Measurements from ENCODE around the gene NPNT. TPM values are rescaled to one million over a fixed set of nuclear protein-coding genes. Genes with fewer than 3 reads are reported as not detected.

Gene NPNT
- total RNA-seq, 2 donors from 2014 or later: 5.5 to 10.5 TPM

DNA sequence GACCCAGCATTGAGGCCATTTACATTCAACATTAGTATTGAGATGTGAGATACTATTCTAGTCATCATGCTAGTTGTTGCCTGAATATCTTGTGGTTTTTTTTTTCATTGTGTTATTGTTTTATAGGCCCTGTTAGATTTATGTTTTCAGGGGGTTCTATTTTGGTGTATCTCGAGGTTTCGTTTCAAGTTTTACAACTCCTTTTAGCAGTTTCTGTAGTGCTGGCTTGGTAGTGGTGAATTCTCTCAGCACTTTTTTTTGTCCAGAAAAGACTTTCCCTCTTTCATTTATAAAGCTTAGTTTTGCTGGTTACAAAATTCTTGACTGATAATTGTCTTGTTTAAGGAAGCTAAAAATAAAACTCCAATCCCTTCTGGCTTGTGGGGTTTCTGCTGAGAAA is 115.5 kb downstream of the NPNT start:
- no peak for DNase-seq (ENCODE audit: low spot score)
- Histone ChIP-seq H3K4me3 (no peak overlapping the region), H3K27ac (no peak overlapping the region), H3K36me3 (no peaks in the 10 kb centered on the region), H3K27me3 (no peaks in the 10 kb centered on the region), H3K9me3 (peaks cover 0 to 25% of the 10 kb centered on the region in 2 donors), H3K4me1 (no peaks in the 10 kb centered on the region)
- TF ChIP-seq, protein P1, sequence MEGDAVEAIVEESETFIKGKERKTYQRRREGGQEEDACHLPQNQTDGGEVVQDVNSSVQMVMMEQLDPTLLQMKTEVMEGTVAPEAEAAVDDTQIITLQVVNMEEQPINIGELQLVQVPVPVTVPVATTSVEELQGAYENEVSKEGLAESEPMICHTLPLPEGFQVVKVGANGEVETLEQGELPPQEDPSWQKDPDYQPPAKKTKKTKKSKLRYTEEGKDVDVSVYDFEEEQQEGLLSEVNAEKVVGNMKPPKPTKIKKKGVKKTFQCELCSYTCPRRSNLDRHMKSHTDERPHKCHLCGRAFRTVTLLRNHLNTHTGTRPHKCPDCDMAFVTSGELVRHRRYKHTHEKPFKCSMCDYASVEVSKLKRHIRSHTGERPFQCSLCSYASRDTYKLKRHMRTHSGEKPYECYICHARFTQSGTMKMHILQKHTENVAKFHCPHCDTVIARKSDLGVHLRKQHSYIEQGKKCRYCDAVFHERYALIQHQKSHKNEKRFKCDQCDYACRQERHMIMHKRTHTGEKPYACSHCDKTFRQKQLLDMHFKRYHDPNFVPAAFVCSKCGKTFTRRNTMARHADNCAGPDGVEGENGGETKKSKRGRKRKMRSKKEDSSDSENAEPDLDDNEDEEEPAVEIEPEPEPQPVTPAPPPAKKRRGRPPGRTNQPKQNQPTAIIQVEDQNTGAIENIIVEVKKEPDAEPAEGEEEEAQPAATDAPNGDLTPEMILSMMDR (IDR thresholded peaks at IDR 0.05): no peak

DNA sequence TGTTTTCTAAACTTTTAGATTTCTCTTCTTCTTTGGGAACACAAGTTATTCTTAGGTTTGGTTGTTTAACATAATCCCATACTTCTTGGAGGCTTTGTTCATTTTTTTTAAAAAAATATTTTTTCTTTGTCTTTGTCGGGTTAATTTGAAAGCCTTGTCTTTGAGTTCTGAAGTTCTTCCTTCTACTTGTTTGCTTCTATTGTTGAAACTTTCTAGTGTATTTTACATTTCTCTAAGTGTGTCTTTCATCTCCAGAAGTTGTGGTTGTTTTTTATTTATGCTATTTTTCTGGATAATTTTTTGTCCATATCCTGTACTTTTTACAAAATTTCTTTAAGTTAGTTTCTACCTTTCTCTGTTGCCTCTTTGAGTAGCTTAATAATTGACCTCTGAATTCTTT is 116.1 kb downstream of the NPNT start:
- no peak overlapping the region for H3K4me3 ChIP-seq
- H3K36me3 ChIP-seq: no peaks in the 10 kb centered on the region
- H3K27me3 ChIP-seq: no peaks in the 10 kb centered on the region
- TF ChIP-seq, protein P1 (IDR thresholded peaks at IDR 0.05): no peak
- no peak for DNase-seq (ENCODE audit: low spot score)
- no peak overlapping the region for H3K27ac ChIP-seq
- no peaks in the 10 kb centered on the region for H3K4me1 ChIP-seq
- peaks cover 0 to 25% of the 10 kb centered on the region in 2 donors for H3K9me3 ChIP-seq

DNA sequence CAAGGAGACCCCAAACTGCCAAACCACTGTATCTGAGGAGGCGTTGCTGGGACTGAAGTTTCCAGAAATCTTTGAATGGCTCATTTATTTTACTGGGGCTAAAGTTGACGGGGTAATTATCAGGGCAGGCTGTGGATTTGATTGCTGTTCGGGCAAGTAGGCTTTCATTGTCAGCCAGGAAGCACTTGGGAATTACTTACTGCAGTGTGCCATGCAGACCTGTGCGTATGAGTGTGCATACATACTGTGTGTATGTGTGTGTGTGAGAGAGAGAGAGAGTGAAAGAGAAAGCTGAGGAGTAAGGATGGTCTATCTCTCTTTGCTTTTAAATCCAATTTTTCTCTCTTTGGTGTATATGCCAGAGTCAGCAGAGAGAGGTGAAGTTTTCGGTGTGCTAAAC is 122.7 kb downstream of the NPNT start:
- Histone ChIP-seq H3K4me3 (no peak overlapping the region), H3K9me3 (no peaks in the 10 kb centered on the region), H3K36me3 (no peaks in the 10 kb centered on the region), H3K27ac (no peak overlapping the region), H3K27me3 (no peaks in the 10 kb centered on the region), H3K4me1 (no peaks in the 10 kb centered on the region)
- no peak for DNase-seq (ENCODE audit: low spot score)
- TF ChIP-seq, protein P1 (IDR thresholded peaks at IDR 0.05): no peak

DNA sequence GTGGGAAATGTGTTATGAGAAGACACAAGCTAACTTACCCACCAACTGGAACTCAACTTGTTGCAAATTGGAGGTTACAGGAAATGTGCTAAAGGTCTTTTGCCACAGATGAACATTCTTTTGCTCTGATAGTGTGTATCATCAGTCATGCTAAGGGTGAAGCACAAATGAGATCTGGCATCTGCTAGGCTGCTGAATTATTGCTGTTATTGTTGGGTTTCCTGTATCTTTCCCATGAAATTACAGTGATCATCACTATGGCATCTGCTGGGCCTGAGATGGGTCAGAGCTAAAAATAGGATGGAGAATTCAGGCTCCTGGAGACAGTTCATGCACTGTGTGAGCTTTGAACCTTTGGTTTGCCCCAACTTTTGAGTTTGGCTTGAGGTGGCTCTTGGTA is 124.5 kb downstream of the NPNT start:
- no peak for DNase-seq (ENCODE audit: low spot score)
- Histone ChIP-seq H3K9me3 (no peaks in the 10 kb centered on the region), H3K36me3 (no peaks in the 10 kb centered on the region), H3K27ac (no peak overlapping the region), H3K27me3 (no peaks in the 10 kb centered on the region), H3K4me1 (no peaks in the 10 kb centered on the region), H3K4me3 (no peak overlapping the region)
- TF ChIP-seq, protein P1 (IDR thresholded peaks at IDR 0.05): no peak

Other genes with a start within 250 kb of the NPNT start
- 10 to 100 TPM; 22.6 to 22.7 TPM for gene INTS12, start 186.8 kb upstream of the NPNT start, total RNA-seq
- gene GSTCD, start 186.7 kb upstream of the NPNT start, total RNA-seq: 1 to 10 TPM; 3.4 to 4.4 TPM